Sigmoid colon (tissue), 7 donors: ENCODE results near the gene AMN1. TPM values are rescaled to one million over a fixed set of nuclear protein-coding genes. Genes with fewer than 3 reads are reported as not detected.
"Not testable (repeated sequence)": the region's sequence is repeated elsewhere in the genome, so short reads cannot be mapped to it uniquely, and the experiment has no call there.

Experiments
- DNase-seq: peaks from one replicate; pipeline ENCODE4 v3.0.0-alpha.2; 2019
- H3K27ac ChIP-seq, 4 donors: fragments of 200-600 bp; sonication (generic); one replicate each; pipeline ENCODE4 v1.5.1; 2016 to 2019; ENCODE audit warnings: mild to moderate bottlenecking in 1 of 4
- H3K27me3 ChIP-seq, 3 donors: fragments of 200-600 bp; sonication (generic); one replicate each; pipeline ENCODE4 v1.5.1; 2019; ENCODE audit warnings: mild to moderate bottlenecking in 1 of 3
- H3K36me3 ChIP-seq, 4 donors: fragments of 200-600 bp; sonication (generic); one replicate each; pipeline ENCODE4 v1.5.1; 2016 to 2019
- H3K4me1 ChIP-seq, 4 donors: fragments of 200-600 bp; sonication (generic); one replicate each; pipeline ENCODE4 v1.5.1; 2017 to 2019
- H3K4me3 ChIP-seq, 4 donors: fragments of 200-600 bp; sonication (generic); one replicate each; pipeline ENCODE4 v1.5.1; 2017 to 2019; ENCODE audit warnings: mild to moderate bottlenecking in 2 of 4, moderate library complexity in 1 of 4
- H3K9me3 ChIP-seq, 4 donors: fragments of 200-600 bp in 3 of 4; sonication (generic) in 3 of 4; one replicate each; pipeline versions ENCODE4 v1.5.1 to v1.6.1; 2013 to 2019
- EP300 ChIP-seq, 4 donors: sonication (generic); formaldehyde crosslinking; IDR thresholded peaks; one replicate each; pipeline ENCODE4 v1.6.1; 2017; ENCODE audit warnings: antibody characterized with exemption in 4 of 4
- POLR2A ChIP-seq, 2 donors: fragments of 450-650 bp; IDR thresholded peaks; one replicate each; pipeline ENCODE4 v1.6.1; 2016; ENCODE audit warnings: antibody characterized with exemption in 2 of 2, mild to moderate bottlenecking in 2 of 2, moderate library complexity in 2 of 2
- POLR2AphosphoS5 ChIP-seq, 4 donors: sonication (generic); formaldehyde crosslinking; IDR thresholded peaks; one replicate each; pipeline ENCODE4 v1.6.1; 2017; ENCODE audit warnings: antibody characterized with exemption in 4 of 4
- WGBS, 2 donors: extraction: QIAGEN DNeasy Blood & Tissue Kit; methylation state at CpG; one replicate each; pipeline ENCODE4 v1.1.7; 2013; 5-methylcytosine and 5-hydroxymethylcytosine counted together
- intact Hi-C: fragments of 100-400 bp; cut with DNase I; formaldehyde crosslinking; loops from one replicate; pipeline ENCODE4 v1.15.1; 2023
- polyA plus RNA-seq, 3 donors: library from polyadenylated mRNA; stranded (reverse); fragments of 200-250 nt; gene quantifications; one replicate each; pipeline ENCODE4 v1.2.3, GENCODE V29; 2013
- total RNA-seq, 4 donors: library from RNA; depleted of rRNA; stranded (reverse); fragments of >200 nt; gene quantifications; one replicate each; pipeline ENCODE4 v1.1.0, GENCODE V29; 2016
- TF ChIP-seq, protein P1 (sequence below), 4 experiments: fragments of 450-650 bp in 3 of 4; fragments of 200-600 bp in 1 of 4; IDR thresholded peaks; one replicate each; pipeline ENCODE4 v1.5.1; 2016 to 2019; ENCODE audit warnings: antibody characterized with exemption in 4 of 4, mild to moderate bottlenecking in 3 of 4, moderate library complexity in 2 of 4
- donor health status: healthy with polysubstance abuse.
- donor health status: Bipolar disorder and iron deficiency.
- donor health status: healthy.

AMN1 gene
- total and polyA plus RNA-seq, 7 donors, result 2.4 to 13.2 (median 10.2) TPM

DNA sequence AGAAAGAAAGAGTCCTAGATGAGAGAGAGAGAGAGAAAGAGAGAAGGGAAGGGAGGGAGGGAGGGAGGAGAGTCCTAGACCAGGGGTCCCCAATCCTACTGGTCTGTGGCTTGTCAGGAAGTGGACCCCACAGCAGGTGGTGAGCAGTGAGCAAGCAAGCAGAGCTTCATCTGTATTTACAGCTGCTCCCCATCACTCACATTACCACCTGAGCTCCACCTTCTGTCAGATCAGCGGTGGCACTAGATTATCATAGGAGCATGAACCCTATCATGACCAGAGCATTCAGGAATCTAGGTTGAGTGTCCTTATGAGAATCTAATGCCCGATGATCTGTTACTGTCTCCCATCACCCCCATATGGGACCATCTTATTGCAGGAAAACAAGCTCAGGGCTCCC lies 39.2 kb upstream of the AMN1 start:
- no peak overlapping the region for H3K27ac ChIP-seq
- no peak for TF ChIP-seq POLR2AphosphoS5 (IDR thresholded peaks at IDR 0.05)
- TF ChIP-seq POLR2A (IDR thresholded peaks at IDR 0.05), result no peak
- TF ChIP-seq EP300 (IDR thresholded peaks at IDR 0.05), result no peak
- TF ChIP-seq, protein P1, sequence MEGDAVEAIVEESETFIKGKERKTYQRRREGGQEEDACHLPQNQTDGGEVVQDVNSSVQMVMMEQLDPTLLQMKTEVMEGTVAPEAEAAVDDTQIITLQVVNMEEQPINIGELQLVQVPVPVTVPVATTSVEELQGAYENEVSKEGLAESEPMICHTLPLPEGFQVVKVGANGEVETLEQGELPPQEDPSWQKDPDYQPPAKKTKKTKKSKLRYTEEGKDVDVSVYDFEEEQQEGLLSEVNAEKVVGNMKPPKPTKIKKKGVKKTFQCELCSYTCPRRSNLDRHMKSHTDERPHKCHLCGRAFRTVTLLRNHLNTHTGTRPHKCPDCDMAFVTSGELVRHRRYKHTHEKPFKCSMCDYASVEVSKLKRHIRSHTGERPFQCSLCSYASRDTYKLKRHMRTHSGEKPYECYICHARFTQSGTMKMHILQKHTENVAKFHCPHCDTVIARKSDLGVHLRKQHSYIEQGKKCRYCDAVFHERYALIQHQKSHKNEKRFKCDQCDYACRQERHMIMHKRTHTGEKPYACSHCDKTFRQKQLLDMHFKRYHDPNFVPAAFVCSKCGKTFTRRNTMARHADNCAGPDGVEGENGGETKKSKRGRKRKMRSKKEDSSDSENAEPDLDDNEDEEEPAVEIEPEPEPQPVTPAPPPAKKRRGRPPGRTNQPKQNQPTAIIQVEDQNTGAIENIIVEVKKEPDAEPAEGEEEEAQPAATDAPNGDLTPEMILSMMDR (IDR thresholded peaks at IDR 0.05), result no peak
- no peak for DNase-seq
- no peaks in the 10 kb centered on the region for H3K9me3 ChIP-seq
- H3K4me3 ChIP-seq, result no peak overlapping the region
- no peaks in the 10 kb centered on the region for H3K27me3 ChIP-seq
- intact Hi-C loops, result no loop called here
- no peaks in the 10 kb centered on the region for H3K4me1 ChIP-seq
- no peaks in the 10 kb centered on the region for H3K36me3 ChIP-seq
- WGBS, 2 donors, result 61 to 78% methylated on average over 2 of the region's 2 CpGs

DNA sequence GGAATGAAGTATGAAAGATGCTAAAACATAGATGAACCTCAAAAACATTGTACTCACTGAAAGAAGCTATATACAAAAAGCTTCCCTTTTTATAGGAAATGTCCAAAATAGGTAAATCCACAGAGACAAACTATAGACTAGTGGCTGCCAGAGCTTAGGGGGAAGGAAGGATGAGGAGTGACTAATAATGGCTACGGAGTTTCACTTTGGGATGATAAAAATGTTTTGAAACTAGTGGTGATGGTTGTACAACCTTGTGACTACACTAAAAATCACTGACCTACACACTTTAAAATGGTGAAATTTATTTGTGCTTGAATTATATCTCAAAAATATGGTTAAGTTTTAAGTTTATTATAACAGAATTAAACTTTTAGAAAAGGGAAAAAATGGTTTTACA lies 37.1 kb upstream of the AMN1 start:
- 74 to 93% methylated on average over 1 of the region's 1 CpG for WGBS, 2 donors
- intact Hi-C loops, result no loop called here
- no peak for DNase-seq

DNA sequence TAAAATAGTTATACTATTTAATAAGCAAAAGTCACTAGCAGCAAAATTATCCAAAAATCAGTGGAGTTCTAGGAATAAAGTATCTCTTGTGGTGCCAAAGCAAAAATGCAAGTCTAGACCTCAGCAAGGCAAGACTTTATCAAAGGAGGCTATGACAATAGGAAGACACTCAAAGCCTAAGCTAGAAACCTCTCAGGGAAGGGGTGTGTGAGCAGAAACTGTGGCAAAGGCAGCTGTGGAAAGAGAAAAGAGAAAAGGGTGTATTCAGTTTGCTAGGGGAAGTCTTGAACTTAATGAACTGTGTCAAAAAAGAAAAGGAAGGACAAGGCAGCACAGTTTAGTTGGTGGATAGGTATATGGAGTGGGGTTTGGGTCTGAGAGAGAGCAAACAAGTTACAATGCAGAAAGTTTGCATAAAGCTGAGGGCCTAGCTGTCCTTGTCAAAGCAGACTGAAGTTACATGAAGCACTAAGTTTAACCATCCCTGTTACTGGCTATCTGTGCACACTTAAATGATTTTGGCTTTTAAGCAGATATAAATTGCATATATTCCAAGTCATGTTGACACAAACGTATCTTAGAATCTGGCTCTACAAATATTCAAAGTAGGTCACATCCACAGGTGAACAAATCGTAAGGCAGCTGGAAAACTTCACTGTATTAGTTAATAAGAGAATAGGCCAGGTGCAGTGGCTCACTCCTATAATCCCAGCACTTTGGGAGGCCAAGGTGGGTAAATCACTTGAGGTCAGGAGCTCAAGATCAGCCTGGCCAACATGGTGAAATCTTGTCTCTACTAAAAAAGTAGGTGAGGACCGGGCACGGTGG lies 31.0 kb upstream of the AMN1 start:
- Histone ChIP-seq H3K4me3 (no peak overlapping the region), H3K27ac (no peak overlapping the region), H3K36me3 (no peaks in the 10 kb centered on the region), H3K27me3 (no peaks in the 10 kb centered on the region), H3K4me1 (no peaks in the 10 kb centered on the region), H3K9me3 (no peaks in the 10 kb centered on the region)
- 82 to 87% methylated on average over 4 of the region's 4 CpGs for WGBS, 2 donors
- DNase-seq, result no peak
- intact Hi-C loops, result no loop called here
- TF ChIP-seq POLR2AphosphoS5 (IDR thresholded peaks at IDR 0.05) (no peak), POLR2A (IDR thresholded peaks at IDR 0.05) (no peak), EP300 (IDR thresholded peaks at IDR 0.05) (no peak)
- TF ChIP-seq, protein P1 (IDR thresholded peaks at IDR 0.05), result no peak

More for the DNA sequence above, 37.1 kb upstream of the AMN1 start:
- H3K27me3 ChIP-seq, result no peaks in the 10 kb centered on the region
- H3K27ac ChIP-seq, result no peak overlapping the region
- no peaks in the 10 kb centered on the region for H3K36me3 ChIP-seq
- no peak overlapping the region for H3K4me3 ChIP-seq
- TF ChIP-seq POLR2AphosphoS5 (IDR thresholded peaks at IDR 0.05) (no peak), EP300 (IDR thresholded peaks at IDR 0.05) (no peak), POLR2A (IDR thresholded peaks at IDR 0.05) (no peak)
- TF ChIP-seq, protein P1 (IDR thresholded peaks at IDR 0.05), result no peak
- H3K9me3 ChIP-seq, result no peaks in the 10 kb centered on the region
- no peaks in the 10 kb centered on the region for H3K4me1 ChIP-seq

DNA sequence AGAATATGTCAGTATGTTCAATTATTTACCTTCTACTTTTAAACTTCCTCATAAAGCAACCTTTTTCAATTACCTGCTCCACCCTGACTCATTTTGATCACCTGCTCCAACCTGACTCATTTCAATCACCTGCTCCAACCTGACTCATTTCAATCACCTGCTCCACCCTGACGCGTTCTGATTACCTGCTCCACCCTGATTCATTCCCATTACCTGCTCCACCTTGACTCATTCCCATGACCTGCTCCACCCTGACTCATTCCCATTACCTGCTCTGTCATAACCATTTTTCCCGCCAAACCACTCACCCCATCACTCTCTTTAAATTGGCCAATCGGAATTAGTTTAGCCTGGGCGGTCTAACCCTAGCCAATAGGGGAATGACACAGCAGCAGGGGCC lies 29.5 kb upstream of the AMN1 start:
- H3K36me3 ChIP-seq, intact Hi-C loops, DNase-seq, H3K27ac ChIP-seq, H3K4me1 ChIP-seq, H3K9me3 ChIP-seq, H3K27me3 ChIP-seq, H3K4me3 ChIP-seq: not testable (repeated sequence)
- 56 to 77% methylated on average over 5 of the region's 5 CpGs for WGBS, 2 donors

DNA sequence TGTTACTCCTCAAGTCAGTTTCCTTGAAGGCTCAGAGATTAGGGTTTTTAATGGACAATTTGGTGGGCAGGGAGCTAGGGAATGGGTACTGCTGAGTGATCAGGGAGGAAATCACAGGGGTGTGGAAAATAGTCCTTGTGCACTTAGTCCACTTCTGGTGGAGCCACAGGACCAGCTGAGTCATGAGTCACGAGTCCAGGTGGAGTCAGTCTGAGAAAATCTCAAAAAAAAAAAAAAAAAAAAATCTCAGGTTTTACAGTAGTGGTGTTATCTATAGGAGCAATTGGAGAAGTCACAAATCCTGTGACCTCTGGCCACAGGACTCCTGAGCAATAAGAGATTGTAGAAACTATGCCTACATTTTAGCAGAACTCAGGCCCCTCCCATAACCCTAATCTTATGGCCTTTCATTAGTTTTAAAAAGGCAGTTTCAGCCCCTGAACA lies 28.2 kb upstream of the AMN1 start:
- H3K27ac ChIP-seq, result no peak overlapping the region
- 11 to 67% methylated on average over 1 of the region's 1 CpG for WGBS, 2 donors
- TF ChIP-seq POLR2AphosphoS5 (IDR thresholded peaks at IDR 0.05) (no peak), POLR2A (IDR thresholded peaks at IDR 0.05) (no peak), EP300 (IDR thresholded peaks at IDR 0.05) (no peak)
- TF ChIP-seq, protein P1 (IDR thresholded peaks at IDR 0.05), result no peak

More for the DNA sequence above, 28.2 kb upstream of the AMN1 start:
- DNase-seq, result no peak
- Histone ChIP-seq H3K4me1 (no peaks in the 10 kb centered on the region), H3K4me3 (no peak overlapping the region), H3K9me3 (no peaks in the 10 kb centered on the region), H3K36me3 (no peaks in the 10 kb centered on the region), H3K27me3 (no peaks in the 10 kb centered on the region)
- intact Hi-C loops, result no loop called here
